Vagina (tissue), 2 donors: ENCODE data around the gene PROKR1. TPM values are rescaled to one million over a fixed set of nuclear protein-coding genes. Genes with fewer than 3 reads are reported as not detected.

Experiments used
- DNase-seq, 2 donors: peaks; one replicate each; pipeline ENCODE4 v3.0.0-alpha.2; 2017; ENCODE audit errors: extremely low spot score in 2 of 2
- H3K27ac ChIP-seq: fragments of 200-600 bp; sonication (generic); one replicate; pipeline ENCODE4 v1.5.1; 2019
- H3K27me3 ChIP-seq: fragments of 200-600 bp; sonication (generic); one replicate; pipeline ENCODE4 v1.5.1; 2019
- H3K36me3 ChIP-seq, 2 donors: fragments of 200-600 bp; sonication (generic); one replicate each; pipeline ENCODE4 v1.5.1; 2017 to 2019
- H3K4me1 ChIP-seq: fragments of 200-600 bp; sonication (generic); one replicate; pipeline ENCODE4 v1.5.1; 2019
- H3K4me3 ChIP-seq, 2 donors: fragments of 200-600 bp; sonication (generic); 1 replicate in 1 of 2; 2 replicates in 1 of 2; pipeline ENCODE4 v1.5.1; 2016 to 2019
- H3K9me3 ChIP-seq: fragments of 200-600 bp; sonication (generic); one replicate; pipeline ENCODE4 v1.5.1; 2019
- POLR2A ChIP-seq, 2 donors: fragments of 450-650 bp; IDR thresholded peaks; one replicate each; pipeline ENCODE4 v1.6.1; 2017; ENCODE audit warnings: antibody characterized with exemption in 2 of 2, mild to moderate bottlenecking in 2 of 2, moderate library complexity in 2 of 2
- POLR2AphosphoS5 ChIP-seq, 2 donors: sonication (generic); formaldehyde crosslinking; IDR thresholded peaks; one replicate each; pipeline ENCODE4 v1.9.0; 2017; ENCODE audit warnings: antibody characterized with exemption in 2 of 2, mild to moderate bottlenecking in 2 of 2, low read depth in 1 of 2; ENCODE audit not compliant: insufficient read depth in 1 of 2
- intact Hi-C: fragments of 100-400 bp; cut with DNase I; formaldehyde crosslinking; loops from one replicate; pipeline ENCODE4 v1.15.1; 2023
- total RNA-seq: library from RNA; depleted of rRNA; stranded (reverse); fragments of >200 nt; gene quantifications from one replicate; pipeline ENCODE4 v1.2.3, GENCODE V29; 2016
- TF ChIP-seq, protein P1 (sequence below), 3 experiments: fragments of 450-650 bp in 2 of 3; fragments of 200-600 bp in 1 of 3; sonication (generic) in 1 of 3; IDR thresholded peaks; one replicate each; pipeline ENCODE4 v1.5.1; 2017 to 2019; ENCODE audit warnings: antibody characterized with exemption in 3 of 3, mild to moderate bottlenecking in 2 of 3, moderate library complexity in 2 of 3

The PROKR1 gene
- total RNA-seq, 1 donor from 2014 or later: not detected

GRCh38 chr2:68620772-68621171 is 22.6 kb upstream of the PROKR1 start:
- DNase-seq: no peak
- H3K4me3 ChIP-seq: no peak overlapping the region
- H3K36me3 ChIP-seq: no peaks in the 10 kb centered on the region
- H3K4me1 ChIP-seq: no peaks in the 10 kb centered on the region
- H3K9me3 ChIP-seq: no peaks in the 10 kb centered on the region
- no peak overlapping the region for H3K27ac ChIP-seq
- intact Hi-C loops: no loop called here
- no peaks in the 10 kb centered on the region for H3K27me3 ChIP-seq
- TF ChIP-seq, protein P1, sequence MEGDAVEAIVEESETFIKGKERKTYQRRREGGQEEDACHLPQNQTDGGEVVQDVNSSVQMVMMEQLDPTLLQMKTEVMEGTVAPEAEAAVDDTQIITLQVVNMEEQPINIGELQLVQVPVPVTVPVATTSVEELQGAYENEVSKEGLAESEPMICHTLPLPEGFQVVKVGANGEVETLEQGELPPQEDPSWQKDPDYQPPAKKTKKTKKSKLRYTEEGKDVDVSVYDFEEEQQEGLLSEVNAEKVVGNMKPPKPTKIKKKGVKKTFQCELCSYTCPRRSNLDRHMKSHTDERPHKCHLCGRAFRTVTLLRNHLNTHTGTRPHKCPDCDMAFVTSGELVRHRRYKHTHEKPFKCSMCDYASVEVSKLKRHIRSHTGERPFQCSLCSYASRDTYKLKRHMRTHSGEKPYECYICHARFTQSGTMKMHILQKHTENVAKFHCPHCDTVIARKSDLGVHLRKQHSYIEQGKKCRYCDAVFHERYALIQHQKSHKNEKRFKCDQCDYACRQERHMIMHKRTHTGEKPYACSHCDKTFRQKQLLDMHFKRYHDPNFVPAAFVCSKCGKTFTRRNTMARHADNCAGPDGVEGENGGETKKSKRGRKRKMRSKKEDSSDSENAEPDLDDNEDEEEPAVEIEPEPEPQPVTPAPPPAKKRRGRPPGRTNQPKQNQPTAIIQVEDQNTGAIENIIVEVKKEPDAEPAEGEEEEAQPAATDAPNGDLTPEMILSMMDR (IDR thresholded peaks at IDR 0.05): no peak
- TF ChIP-seq POLR2A (IDR thresholded peaks at IDR 0.05): no peak
- TF ChIP-seq POLR2AphosphoS5 (IDR thresholded peaks at IDR 0.05; ENCODE audit: insufficient read depth in 1 of 2, low read depth in 1 of 2): no peak

DNA sequence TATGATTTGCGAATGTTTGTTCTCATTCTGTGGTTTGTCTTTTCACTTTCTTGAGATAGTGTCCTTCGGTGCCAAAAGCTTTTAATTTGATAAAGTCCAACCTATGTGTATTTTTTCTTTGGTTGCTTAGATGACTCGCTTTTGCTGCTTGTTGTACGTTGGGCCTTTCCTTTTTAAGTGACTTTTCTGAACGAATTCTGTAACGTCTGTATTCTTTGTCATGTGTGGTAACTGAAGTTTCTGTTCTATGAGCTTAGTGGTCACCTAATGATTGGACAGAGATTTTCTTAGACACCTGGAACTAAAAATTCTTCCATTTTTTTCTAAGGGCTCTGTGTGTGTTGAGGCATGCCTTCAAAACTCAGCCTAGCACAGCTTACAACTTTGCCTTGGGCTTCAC is 19.6 kb upstream of the PROKR1 start:
- no peaks in the 10 kb centered on the region for H3K9me3 ChIP-seq
- no peak overlapping the region for H3K27ac ChIP-seq
- no peak for DNase-seq
- no peaks in the 10 kb centered on the region for H3K36me3 ChIP-seq
- no peaks in the 10 kb centered on the region for H3K27me3 ChIP-seq
- TF ChIP-seq, protein P1 (IDR thresholded peaks at IDR 0.05): no peak
- TF ChIP-seq POLR2AphosphoS5 (IDR thresholded peaks at IDR 0.05; ENCODE audit: insufficient read depth in 1 of 2, low read depth in 1 of 2) (no peak), POLR2A (IDR thresholded peaks at IDR 0.05) (no peak)
- H3K4me1 ChIP-seq: no peaks in the 10 kb centered on the region
- H3K4me3 ChIP-seq: no peak overlapping the region
- intact Hi-C loops: no loop called here

DNA sequence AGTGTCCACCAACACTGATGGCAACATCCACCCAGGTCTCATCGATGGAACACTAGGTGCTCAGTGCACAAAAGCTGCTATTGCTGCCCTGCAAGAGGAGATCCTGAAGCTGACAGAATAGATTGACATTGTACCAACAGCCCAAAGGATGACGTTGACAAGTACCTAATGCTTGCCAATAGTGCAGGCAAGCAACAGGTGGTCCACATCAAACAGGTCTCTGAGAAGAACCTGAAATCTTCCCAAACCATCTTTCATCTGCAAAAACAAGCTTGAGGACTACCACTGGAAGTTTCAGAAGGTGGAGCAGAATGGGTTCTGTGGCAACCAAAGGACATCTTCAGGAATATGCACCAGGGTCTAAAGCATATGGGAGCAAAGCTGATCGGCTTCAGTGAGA is 15.8 kb upstream of the PROKR1 start:
- no peaks in the 10 kb centered on the region for H3K4me1 ChIP-seq
- H3K36me3 ChIP-seq: no peaks in the 10 kb centered on the region
- H3K27ac ChIP-seq: no peak overlapping the region
- no peak for DNase-seq
- no peak overlapping the region for H3K4me3 ChIP-seq
- H3K9me3 ChIP-seq: no peaks in the 10 kb centered on the region
- intact Hi-C loops: loop anchor here (2.0 kb wide), 1 partner anchor 39 kb away; no protein-coding TSS in a partner anchor
- no peaks in the 10 kb centered on the region for H3K27me3 ChIP-seq
- no peak for TF ChIP-seq POLR2A (IDR thresholded peaks at IDR 0.05)
- no peak for TF ChIP-seq POLR2AphosphoS5 (IDR thresholded peaks at IDR 0.05; ENCODE audit: insufficient read depth in 1 of 2, low read depth in 1 of 2)
- TF ChIP-seq, protein P1 (IDR thresholded peaks at IDR 0.05): no peak

GRCh38 chr2:68632021-68632420 is 11.4 kb upstream of the PROKR1 start:
- no peaks in the 10 kb centered on the region for H3K36me3 ChIP-seq

GRCh38 chr2:68637047-68637446 is 6.3 kb upstream of the PROKR1 start:
- H3K4me1 ChIP-seq: no peaks in the 10 kb centered on the region
- intact Hi-C loops: no loop called here
- H3K4me3 ChIP-seq: no peak overlapping the region
- no peaks in the 10 kb centered on the region for H3K36me3 ChIP-seq
- H3K9me3 ChIP-seq: no peaks in the 10 kb centered on the region
- no peak overlapping the region for H3K27ac ChIP-seq
- TF ChIP-seq POLR2A (IDR thresholded peaks at IDR 0.05): no peak
- TF ChIP-seq, protein P1 (IDR thresholded peaks at IDR 0.05): no peak
- no peak for TF ChIP-seq POLR2AphosphoS5 (IDR thresholded peaks at IDR 0.05; ENCODE audit: insufficient read depth in 1 of 2, low read depth in 1 of 2)
- DNase-seq: no peak
- H3K27me3 ChIP-seq: no peaks in the 10 kb centered on the region

More at GRCh38 chr2:68632021-68632420, 11.4 kb upstream of the PROKR1 start:
- no peak overlapping the region for H3K4me3 ChIP-seq
- no peaks in the 10 kb centered on the region for H3K27me3 ChIP-seq
- H3K9me3 ChIP-seq: no peaks in the 10 kb centered on the region
- intact Hi-C loops: no loop called here
- TF ChIP-seq, protein P1 (IDR thresholded peaks at IDR 0.05): no peak
- no peak for TF ChIP-seq POLR2AphosphoS5 (IDR thresholded peaks at IDR 0.05; ENCODE audit: insufficient read depth in 1 of 2, low read depth in 1 of 2)
- no peak for TF ChIP-seq POLR2A (IDR thresholded peaks at IDR 0.05)
- no peak for DNase-seq
- H3K4me1 ChIP-seq: no peaks in the 10 kb centered on the region
- H3K27ac ChIP-seq: no peak overlapping the region
